GM21360 (cell line): ENCODE measurements around the gene TMEFF1.
A peak's percentile ranks its signal among the peaks of the same experiment; 100 is the strongest.
"Not testable (repeated sequence)": the region's sequence is repeated elsewhere in the genome, so short reads cannot be mapped to it uniquely, and the experiment has no call there.

ENCODE experiments used
- ATAC-seq: cut with Tn5 transposase; IDR thresholded peaks from one replicate; pipeline ENCODE4 v1.9.1; 2021; ENCODE audit warnings: mild to moderate bottlenecking, moderate library complexity; ENCODE audit not compliant: unreplicated experiment

The TMEFF1 gene

DNA sequence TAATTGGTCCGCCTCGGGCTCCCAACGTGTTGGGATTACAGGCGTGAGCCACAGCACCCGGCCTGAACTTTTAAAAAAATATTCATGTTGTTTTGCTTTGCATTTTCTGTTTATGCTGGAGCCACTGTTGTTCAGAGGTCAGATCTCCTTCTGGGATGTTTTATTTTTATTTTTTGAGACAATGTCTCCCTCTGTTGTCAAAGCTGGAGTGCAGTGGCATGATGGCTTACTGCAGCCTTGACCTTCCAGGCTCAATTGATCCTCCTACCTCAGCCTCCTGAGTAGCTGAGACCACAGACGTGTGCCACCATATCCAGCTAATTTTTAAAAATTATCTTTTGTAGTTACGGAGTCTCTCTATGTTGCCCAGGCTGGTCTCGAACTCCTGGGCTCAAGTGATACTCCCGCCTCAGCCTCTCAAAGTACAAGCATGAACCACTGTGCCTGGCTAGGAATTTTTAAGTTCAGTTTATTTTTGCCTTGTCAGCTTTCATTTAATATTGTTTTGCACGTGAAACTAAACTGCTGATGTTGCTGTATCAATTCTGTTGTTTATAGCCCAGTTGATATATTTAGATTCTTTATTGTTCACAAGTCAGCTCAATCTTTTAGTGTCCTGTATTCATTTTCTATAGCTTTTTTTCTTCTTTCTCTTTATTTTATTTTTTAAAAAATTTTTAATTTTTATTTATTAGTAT lies 13.7 kb downstream of the TMEFF1 start:
- ATAC-seq: no peak

DNA sequence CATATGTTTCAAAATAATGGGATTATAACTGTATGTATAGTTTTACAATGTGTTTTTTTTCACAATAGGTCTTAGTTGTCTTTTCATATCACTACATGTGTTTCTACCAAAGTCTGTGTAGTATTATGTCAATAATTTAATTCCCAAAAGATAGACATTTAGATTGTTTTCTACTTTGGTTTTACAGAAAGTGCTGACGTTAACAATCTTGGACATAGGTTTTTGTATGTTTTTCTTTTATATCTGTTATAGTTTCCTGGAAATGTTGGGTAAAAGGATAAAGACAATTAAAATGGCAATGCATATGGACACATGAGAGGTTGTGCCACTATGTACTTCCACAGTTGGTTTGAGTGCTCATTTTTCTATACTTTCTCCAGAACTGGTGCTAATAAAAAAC lies 15.2 kb downstream of the TMEFF1 start:
- no peak for ATAC-seq

DNA sequence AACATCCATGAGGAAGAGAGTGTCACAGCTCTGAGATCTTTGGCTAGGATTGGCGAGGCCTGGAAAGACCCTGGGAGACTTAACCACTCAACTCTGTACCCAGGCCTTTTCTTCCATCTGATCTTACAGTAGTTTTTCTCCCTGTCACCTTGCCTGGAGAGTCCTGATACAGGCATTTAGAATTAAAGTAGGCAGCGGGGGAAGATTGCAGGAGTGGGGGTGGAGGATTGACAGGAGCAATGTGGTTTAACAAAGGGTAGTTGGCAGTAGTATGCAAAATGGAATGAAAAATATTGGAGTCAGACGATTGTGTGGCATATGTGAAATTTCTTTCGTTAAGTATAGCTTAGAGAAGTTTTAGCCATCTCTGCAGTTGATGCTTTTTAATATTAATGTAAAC lies 16.9 kb downstream of the TMEFF1 start:
- no peak for ATAC-seq

DNA sequence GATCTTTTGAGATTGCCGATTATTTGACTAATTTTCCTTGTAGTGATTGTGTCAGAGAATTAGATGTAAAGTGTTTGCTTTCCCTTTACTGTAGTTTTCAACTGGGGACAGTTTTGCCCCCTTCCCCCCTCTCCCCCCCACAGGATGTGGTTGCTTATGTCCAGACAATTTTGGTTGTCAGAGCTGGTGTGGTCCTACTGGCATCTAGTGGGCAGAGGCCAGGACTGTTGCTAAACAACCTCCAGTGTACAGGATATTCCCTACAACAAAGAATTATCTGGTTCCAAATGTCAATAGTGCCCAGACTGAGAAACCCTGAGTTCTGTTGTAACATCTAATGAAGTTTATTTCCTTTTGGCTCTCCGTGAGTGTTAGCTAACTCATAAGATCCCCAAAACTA lies 20.0 kb downstream of the TMEFF1 start:
- no peak for ATAC-seq

DNA sequence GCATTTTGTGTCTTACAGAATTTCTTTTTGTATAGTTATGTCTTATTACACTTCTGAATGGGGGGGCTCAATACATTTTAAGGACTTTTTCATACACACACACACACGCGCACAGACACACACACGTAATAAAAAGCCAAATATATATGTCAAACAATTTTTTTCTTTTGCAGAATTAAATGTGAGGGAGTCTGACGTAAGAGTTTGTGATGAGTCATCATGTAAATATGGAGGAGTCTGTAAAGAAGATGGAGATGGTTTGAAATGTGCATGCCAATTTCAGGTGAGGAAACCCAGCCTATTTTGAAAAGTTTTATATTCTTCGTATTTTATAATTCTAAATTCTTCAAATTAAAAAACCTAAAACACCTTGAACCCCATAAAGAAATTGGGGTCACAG lies 25.6 kb downstream of the TMEFF1 start:
- no peak for ATAC-seq

DNA sequence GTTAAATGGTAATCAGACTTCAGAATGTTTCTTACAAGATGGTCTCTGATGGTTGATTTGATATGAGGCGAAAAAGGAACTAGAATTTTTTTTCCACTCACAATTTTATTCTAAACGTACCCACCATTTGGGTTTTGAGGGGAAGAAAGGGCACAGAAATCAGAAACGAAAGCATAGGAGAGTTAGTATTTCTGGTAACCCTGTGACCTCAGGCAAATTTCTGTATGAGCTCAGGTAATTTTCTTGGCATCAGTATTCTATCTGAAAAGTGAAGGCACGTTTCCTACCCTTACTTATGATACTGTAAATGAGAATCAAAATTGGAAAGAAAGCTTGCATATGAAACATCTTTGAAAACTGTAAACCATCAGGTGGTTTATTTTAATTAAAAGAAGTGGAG lies 26.5 kb downstream of the TMEFF1 start:
- no peak for ATAC-seq

DNA sequence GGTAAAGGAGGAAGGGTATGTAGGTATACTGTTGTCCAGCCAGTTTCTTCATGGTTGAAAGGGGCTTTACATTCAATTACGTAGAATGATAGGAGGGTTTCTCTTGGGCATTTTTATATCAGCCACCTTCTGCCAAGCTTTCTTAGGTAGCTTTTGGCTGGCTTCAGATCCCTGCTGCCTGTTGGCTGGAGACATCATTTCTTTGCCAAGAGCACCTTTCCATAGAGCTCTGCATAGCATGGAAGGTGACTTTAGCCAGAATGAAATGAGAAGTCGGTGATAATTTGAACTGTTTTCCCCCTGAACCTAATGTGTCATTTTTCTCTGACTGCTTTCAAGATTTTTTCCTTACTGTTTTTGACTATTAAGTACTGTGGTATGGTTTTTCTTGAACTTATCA lies 26.9 kb downstream of the TMEFF1 start:
- no peak for ATAC-seq

DNA sequence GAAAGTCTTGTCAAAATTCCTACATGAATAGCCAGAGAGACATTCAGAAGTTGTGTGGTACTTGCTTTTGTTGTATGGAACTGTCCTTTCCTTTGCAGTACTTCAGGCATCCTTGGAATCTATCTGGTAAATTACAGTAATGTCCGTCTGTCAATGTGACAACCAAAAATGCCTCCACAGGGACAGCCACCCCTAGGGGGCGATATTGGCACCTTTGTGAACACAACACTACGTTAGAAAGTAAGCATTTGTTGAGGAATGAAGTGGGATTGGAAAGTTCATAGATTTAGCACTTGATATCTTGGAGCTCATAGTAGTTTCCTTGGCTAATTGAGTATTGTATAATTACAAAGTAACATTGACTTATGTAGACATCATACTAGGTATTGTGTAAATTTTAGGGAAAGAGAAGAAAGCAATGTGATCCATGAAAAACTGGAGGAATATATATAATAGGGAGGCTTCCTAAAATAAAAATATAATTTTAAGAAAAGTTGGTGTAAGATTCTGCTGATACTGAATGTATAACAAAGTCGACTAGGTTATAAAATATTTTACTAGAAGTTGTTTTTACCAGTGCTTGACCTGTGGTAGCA lies 32.7 kb downstream of the TMEFF1 start:
- peak; percentile 73 for ATAC-seq

DNA sequence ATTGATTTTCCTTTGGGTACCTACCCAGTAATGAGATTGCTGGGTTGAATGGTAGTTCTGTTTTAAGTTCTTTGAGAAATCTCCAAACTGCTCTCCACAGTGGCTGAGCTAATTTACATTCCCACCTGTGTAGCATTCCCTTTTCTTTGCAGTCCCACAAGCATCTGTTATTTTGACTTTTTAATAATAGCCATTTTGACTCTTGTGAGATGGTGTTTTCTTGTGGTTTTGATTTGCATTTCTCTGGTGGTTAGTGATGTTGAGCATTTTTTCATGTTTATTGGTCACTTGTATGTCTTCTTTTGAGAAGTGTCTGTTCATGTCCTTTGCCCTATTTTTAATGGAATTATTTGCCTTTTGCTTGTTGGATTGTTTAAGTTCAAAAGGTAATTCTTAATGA lies 34.4 kb downstream of the TMEFF1 start:
- ATAC-seq: not testable (repeated sequence)

DNA sequence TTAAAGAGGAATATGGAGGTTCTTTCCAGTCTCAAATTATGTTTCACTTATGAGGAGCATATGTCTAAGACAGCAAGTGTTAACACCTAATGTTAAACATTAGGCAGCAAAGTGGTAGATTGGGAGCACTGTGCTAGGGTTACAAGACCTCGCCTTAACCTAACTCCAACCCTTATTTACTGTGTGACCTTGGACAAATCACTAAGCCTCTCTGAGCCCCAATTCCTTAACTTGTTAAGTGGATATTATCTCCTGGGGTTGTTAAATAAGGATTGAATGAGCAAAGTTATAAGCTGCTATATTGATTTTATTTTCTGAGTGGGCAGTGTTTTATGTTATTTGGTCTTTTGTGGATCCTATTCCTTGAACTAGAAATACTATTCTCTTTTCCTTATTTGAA lies 38.3 kb downstream of the TMEFF1 start:
- ATAC-seq: no peak

DNA sequence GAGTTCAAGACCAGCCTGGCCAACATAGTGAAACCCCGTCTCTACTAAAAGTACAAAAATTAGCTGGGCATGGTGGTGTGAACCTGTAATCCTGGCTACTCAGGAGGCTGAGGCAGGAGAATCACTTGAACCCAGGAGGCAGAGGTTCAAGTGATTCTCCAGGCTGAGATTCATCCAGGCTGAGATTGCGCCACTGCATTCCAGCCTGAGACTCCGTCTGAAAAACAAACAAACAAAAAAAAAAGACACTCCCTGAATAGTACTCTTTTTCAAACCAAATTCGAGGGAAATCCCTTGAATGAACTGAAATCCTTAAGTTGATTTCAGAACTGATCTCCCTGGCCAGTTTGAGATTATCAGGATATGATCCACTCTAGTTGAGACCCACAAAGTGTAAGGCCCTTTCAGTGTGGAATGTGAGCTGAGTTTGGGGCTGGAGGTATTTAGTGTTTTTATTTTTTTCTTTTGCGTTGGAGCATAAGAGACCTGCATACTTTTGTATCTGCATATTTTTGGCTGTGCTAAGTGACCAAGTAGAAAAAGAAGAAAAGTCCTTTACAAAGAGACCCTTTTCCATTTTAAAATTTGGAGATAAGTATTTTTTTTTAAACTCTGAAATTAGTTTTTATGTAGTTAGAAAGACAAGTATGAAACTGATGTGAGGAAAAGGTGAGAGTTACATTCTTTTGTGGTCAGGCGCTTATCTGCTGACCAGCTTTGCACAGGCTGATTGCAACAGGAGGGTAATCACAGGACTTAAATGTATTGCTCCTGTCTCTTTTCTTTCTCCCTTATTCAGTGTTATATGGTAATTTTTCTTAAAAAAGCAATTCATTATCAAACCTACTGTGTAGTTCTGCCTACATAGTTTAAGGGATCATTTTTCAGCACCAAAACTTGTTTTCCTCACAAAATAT lies 42.9 kb downstream of the TMEFF1 start:
- no peak for ATAC-seq

DNA sequence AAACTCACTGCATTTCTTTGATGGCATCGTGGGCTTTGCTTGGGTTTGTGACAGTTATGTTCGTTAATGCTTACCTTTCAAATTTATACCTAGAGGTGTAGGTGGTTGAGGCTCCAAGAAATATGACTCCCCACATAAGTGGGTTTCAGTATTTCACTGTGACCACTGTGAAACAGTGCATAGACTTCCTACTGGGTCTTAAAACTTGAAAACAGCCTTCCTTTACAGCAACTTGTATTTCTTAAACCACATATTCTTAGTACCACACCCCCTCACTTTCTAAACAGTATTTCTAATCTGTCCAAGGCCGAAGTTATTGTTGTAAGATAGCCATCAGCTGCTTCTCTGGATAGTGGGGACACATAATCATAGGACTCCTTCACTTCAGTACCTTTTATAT lies 48.3 kb downstream of the TMEFF1 start:
- no peak for ATAC-seq

DNA sequence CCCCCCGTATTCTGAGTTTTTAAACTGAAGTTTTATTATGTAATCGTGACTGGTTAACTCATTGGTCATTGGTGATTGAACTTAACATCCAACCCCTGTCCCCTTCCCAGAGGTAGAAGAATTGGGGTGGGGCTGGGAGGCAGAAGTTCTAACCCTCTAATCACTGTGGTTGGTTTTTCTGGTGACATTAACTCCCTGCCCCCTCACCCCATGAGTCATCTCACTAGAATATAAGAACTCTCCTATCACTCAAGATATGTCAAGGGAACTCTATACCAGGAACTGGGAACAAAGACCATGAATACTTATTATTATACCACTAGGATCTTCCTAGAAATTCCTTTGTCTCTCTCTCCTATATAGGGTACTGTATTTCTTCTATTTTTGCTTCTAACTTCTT lies 52.6 kb downstream of the TMEFF1 start:
- ATAC-seq: no peak

DNA sequence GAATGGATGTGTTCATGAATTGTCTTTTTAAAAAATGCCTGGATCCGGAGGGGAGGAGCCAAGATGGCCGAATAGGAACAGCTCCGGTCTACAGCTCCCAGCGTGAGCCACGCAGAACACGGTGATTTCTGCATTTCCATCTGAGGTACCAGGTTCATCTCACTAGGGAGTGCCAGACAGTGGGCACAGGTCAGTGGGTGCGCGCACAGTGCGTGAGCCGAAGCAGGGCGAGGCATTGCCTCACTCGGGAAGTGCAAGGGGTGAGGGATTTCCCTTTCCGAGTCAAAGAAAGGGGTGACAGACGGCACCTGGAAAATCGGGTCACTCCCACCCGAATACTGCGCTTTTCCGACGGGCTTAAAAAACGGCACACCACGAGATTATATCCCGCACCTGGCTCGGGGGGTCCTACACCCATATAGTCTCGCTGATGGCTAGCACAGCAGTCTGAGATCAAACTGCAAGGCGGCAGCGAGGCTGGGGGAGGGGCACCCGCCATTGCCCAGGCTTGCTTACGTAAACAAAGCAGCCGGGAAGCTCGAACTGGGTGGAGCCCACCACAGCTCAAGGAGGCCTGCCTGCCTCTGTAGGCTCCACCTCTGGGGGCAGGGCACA lies 54.3 kb downstream of the TMEFF1 start:
- ATAC-seq: not testable (repeated sequence)

DNA sequence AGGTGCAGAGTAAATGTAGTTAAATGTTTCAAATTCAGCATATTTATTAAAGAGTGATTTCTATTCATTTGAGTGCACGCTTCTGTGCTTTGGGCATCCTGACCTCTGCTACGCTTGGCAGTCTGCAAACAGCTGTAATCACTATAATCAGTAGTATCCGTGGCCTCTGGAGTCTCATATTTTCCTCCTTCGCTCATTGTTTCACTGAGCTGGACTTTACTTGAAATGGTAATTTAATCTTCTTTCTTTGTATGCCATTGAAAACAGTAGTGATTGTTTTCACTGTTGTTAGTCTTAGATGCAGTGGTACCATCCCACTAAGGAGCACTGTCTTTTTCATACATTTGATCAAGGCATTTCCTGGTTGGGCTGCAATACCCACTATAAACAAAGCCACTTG lies 61.5 kb downstream of the TMEFF1 start:
- ATAC-seq: no peak

DNA sequence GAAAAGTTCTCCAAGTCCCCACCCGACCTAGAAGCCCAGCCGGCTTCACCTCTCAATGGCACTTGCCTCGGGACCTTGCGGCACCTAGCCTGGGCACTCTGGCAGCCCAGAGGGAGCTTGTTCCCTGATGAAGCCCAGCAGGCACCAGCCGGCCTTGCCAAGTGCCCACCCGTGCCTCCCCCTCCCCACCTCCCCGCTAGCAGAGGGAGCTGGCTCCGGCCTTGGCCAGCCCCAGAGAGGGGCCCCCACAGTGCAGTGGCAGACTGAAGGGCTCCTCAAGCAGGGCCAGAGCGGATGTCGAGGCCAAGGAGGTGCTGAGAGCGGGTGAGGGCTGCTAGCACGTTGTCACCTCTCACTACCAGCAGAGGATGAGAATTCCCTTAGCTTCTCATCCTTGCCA lies 67.4 kb downstream of the TMEFF1 start:
- no peak for ATAC-seq

DNA sequence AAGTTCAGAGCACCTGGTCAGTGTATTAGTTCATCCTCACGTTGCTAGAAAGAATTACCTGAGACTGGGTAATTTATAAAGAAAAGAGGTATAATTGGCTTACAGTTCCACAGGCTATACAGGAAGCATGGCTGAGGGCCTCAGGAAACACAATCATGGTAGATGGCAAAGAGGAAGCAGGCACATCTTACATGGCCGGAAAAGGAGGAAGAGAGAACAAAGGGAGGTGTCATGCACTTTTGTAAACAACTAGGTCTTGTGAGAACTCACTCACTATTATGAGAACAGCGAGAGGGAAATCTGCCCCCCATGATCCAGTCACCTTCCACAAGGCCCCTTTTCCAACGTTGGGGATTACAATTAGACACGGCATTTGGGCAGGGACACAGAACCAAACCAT lies 76.1 kb downstream of the TMEFF1 start:
- ATAC-seq: no peak

DNA sequence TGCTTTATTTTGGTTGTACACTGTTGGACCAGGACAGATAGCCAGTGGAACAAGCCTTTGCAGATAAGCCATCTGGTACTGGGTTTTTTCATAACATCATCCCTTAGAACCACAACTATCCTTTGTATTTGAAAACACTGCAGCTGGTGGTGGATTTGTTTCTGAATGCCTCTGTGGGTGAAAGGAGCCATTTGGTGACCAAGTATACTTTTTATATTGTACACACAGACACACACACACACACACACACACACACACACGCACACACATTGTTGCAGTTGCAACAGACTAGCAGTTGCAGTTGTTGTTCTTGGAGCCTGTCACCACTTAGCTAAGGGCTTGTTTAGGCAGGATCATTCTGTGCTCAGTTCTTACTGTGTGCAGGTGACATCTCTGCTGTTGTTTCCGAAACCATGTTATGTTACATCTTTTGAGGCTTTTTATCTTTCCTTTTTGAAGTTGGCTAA lies 82.0 kb downstream of the TMEFF1 start:
- peak; percentile 30 for ATAC-seq

DNA sequence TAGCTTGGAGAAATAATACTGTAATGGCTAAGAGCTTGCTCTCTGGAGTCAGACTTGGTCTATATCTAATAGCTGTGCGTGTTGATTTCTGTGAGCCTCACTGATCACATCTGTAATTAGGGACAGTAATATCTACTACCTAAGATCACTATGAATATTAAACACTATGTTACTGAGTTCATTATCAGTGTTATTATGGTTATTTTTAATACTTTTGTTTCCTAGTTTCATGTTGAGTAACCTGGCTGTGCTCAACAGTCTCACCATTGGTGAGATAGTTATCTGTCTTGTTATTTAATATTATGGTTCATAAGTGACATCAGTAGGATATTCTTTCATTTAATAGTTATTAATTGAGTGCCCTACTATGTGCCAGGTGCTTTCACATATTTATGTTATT lies 82.5 kb downstream of the TMEFF1 start:
- ATAC-seq: peak; percentile 72

DNA sequence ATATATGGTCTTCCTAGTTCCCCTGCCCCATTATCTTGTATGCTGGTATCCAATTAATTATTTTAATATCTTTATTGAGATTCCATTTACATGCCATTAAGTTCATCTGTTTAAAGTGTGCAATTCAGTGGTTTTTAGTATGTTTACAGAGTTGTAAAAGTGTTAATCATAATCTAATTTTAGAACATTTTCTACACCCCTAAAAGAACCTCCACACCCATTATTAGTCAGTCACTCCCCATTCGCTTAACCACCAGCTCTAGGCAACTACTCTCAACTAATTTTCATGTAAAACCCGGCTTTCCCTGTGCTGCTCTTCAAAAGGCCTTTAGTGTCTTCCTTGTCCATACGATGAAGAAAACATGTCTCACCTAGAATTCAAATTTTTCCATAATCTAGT lies 84.1 kb downstream of the TMEFF1 start:
- no peak for ATAC-seq

DNA sequence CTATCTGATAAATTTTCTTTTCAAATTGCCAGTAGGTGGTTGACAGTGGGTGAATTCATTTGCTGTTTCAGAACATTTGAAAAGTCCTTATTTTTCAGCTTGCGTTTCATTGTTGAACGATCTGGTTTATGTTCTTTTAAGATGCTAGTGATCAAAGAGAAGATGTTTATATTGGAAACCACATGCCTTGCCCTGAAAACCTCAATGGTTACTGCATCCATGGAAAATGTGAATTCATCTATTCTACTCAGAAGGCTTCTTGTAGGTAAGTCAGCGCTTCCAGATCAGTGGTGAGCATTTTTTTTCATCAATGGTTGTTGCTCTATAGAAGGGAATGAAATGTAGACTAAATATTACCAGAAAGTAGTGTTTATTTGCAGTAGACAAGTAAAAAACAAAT lies 88.3 kb downstream of the TMEFF1 start:
- no peak for ATAC-seq
